Uterus (tissue), 2 donors: ENCODE measurements around the gene MLPH.

Experiments
- POLR2A ChIP-seq, 2 donors: fragments of 450-650 bp; IDR thresholded peaks; one replicate each; pipeline ENCODE4 v1.6.1; 2016; ENCODE audit warnings: antibody characterized with exemption in 2 of 2, mild to moderate bottlenecking in 1 of 2, moderate library complexity in 1 of 2
- TF ChIP-seq, protein P1 (sequence below), 4 experiments: fragments of 200-600 bp in 2 of 4; fragments of 450-650 bp in 2 of 4; sonication (generic) in 2 of 4; IDR thresholded peaks; one replicate each; pipeline ENCODE4 v1.5.1; 2016 to 2019; ENCODE audit warnings: antibody characterized with exemption in 4 of 4, mild to moderate bottlenecking in 2 of 4, moderate library complexity in 1 of 4

DNA sequence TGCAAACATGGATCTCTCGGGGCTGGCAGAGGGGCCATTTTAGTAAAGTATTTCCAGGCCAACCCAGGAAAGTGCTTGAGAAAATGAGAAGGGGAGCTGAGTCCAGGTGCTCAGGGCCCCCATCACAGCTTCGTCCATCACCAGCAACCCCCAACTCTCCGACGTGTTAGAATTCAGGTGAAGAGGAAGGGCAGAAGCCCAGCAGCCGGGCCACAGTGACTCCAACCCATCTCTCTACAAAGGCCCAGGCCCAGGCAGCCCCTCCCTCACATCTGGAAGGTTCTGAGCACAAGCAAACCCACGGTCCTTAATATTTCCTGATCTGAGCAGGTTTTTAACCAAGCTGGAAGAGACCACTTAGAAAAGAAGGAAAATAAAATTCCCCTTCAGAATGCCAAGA lies 38.4 kb upstream of the MLPH start:
- TF ChIP-seq, protein P1, sequence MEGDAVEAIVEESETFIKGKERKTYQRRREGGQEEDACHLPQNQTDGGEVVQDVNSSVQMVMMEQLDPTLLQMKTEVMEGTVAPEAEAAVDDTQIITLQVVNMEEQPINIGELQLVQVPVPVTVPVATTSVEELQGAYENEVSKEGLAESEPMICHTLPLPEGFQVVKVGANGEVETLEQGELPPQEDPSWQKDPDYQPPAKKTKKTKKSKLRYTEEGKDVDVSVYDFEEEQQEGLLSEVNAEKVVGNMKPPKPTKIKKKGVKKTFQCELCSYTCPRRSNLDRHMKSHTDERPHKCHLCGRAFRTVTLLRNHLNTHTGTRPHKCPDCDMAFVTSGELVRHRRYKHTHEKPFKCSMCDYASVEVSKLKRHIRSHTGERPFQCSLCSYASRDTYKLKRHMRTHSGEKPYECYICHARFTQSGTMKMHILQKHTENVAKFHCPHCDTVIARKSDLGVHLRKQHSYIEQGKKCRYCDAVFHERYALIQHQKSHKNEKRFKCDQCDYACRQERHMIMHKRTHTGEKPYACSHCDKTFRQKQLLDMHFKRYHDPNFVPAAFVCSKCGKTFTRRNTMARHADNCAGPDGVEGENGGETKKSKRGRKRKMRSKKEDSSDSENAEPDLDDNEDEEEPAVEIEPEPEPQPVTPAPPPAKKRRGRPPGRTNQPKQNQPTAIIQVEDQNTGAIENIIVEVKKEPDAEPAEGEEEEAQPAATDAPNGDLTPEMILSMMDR (IDR thresholded peaks at IDR 0.05) = no peak
- TF ChIP-seq POLR2A (IDR thresholded peaks at IDR 0.05) = no peak
